HEK293T (cell line): ENCODE measurements around the gene SHISA9.

Source experiments
- ARNT ChIP-seq: fragments of 450-650 bp; IDR thresholded peaks from 2 replicates; pipeline ENCODE4 v1.6.1; 2017; ENCODE audit warnings: mild to moderate bottlenecking
- BHLHE40 ChIP-seq: fragments of 450-650 bp; IDR thresholded peaks from 2 replicates; pipeline ENCODE4 v1.6.1; 2016; ENCODE audit warnings: mild to moderate bottlenecking, moderate library complexity, borderline replicate concordance
- ELF4 ChIP-seq: fragments of 450-650 bp; IDR thresholded peaks from 2 replicates; pipeline ENCODE4 v1.6.1; 2017; ENCODE audit warnings: antibody characterized with exemption
- FOXA1 ChIP-seq: fragments of 450-650 bp; IDR thresholded peaks from 2 replicates; pipeline ENCODE4 v1.6.1; 2016; ENCODE audit warnings: mild to moderate bottlenecking
- FOXK2 ChIP-seq: fragments of 450-650 bp; IDR thresholded peaks from 2 replicates; pipeline ENCODE4 v1.6.1; 2016; ENCODE audit warnings: mild to moderate bottlenecking
- FOXM1 ChIP-seq: fragments of 450-650 bp; IDR thresholded peaks from 2 replicates; pipeline ENCODE4 v1.6.1; 2017; ENCODE audit warnings: mild to moderate bottlenecking, borderline replicate concordance
- L3MBTL2 ChIP-seq: fragments of 450-650 bp; conservative IDR thresholded peaks from 2 replicates; pipeline ENCODE4 v1.6.1; 2016; ENCODE audit warnings: mild to moderate bottlenecking
- NFRKB ChIP-seq: fragments of 450-650 bp; IDR thresholded peaks from 2 replicates; pipeline ENCODE4 v1.6.1; 2016; ENCODE audit warnings: mild to moderate bottlenecking, moderate library complexity
- PKNOX1 ChIP-seq: fragments of 450-650 bp; IDR thresholded peaks from 2 replicates; pipeline ENCODE4 v1.6.1; 2016
- SP1 ChIP-seq: fragments of 450-650 bp; IDR thresholded peaks from 2 replicates; pipeline ENCODE4 v1.6.1; 2017
- SUZ12 ChIP-seq: fragments of 450-650 bp; IDR thresholded peaks from 2 replicates; pipeline ENCODE4 v1.6.1; 2016; ENCODE audit warnings: mild to moderate bottlenecking
- TARDBP ChIP-seq: fragments of 450-650 bp; IDR thresholded peaks from 2 replicates; pipeline ENCODE4 v1.6.1; 2016
- ZNF384 ChIP-seq: fragments of 450-650 bp; IDR thresholded peaks from 2 replicates; pipeline ENCODE4 v1.6.1; 2016

- TF ChIP-seq ELF4 (no peak), L3MBTL2 (no peak), FOXK2 (no peak), TARDBP (no peak), ARNT (no peak), ZNF384 (no peak), SP1 (no peak), FOXM1 (no peak), BHLHE40 (no peak), FOXA1 (no peak), NFRKB (no peak), SUZ12 (no peak), PKNOX1 (no peak)
These were observed 2.9 kb downstream of the SHISA9 start for GRCh38 chr16:12904329-12904671.
